Erythroblast (primary cell): Measurements from ENCODE around the gene EIF4G3.

Source experiments
- GATA1 ChIP-seq: IDR thresholded peaks from 2 replicates; pipeline ENCODE4 v1.6.1; 2011; ENCODE audit warnings: low read depth, mild to moderate bottlenecking, control low read depth, low read length, moderate library complexity
- POLR2A ChIP-seq: IDR thresholded peaks from 2 replicates; pipeline ENCODE4 v1.6.1; 2011; ENCODE audit warnings: mild to moderate bottlenecking, low read length

- no peak for TF ChIP-seq GATA1
- no peak for TF ChIP-seq POLR2A
Measured at GRCh38 chr1:20975668-20976067, 201.0 kb downstream of the EIF4G3 start.
